Mesodermal cell (in vitro differentiated cells): ENCODE measurements around the gene DDX1.
"Not testable (repeated sequence)": the region's sequence is repeated elsewhere in the genome, so short reads cannot be mapped to it uniquely, and the experiment has no call there.

ENCODE experiments used
- H3K27ac ChIP-seq: 2 replicates; pipeline ENCODE4 v1.7.0; 2013; ENCODE audit warnings: mild to moderate bottlenecking, low read depth, low read length, moderate library complexity; ENCODE audit not compliant: severe bottlenecking
- H3K36me3 ChIP-seq: 2 replicates; pipeline ENCODE4 v1.7.1; 2013; ENCODE audit warnings: mild to moderate bottlenecking, low read length, moderate library complexity; ENCODE audit not compliant: control insufficient read depth, insufficient read depth
- H3K4me1 ChIP-seq: one replicate; pipeline ENCODE4 v1.7.1; 2013; ENCODE audit warnings: mild to moderate bottlenecking, low read length; ENCODE audit not compliant: insufficient read depth, control insufficient read depth, poor library complexity, severe bottlenecking
- H3K4me3 ChIP-seq: 2 replicates; pipeline ENCODE4 v1.7.0; 2013; ENCODE audit warnings: low read length, control low read depth, mild to moderate bottlenecking; ENCODE audit not compliant: insufficient read depth, poor library complexity, severe bottlenecking; ENCODE audit errors: extremely low read depth
- H3K9me3 ChIP-seq: 2 replicates; pipeline ENCODE4 v1.7.1; 2013; ENCODE audit warnings: mild to moderate bottlenecking, low read length, moderate library complexity; ENCODE audit not compliant: control insufficient read depth
- WGBS, 2 experiments: methylation state at CpG; one replicate each; pipeline ENCODE4 v1.1.5; 2013; ENCODE audit warnings: missing lambda C conversion rate in 2 of 2; ENCODE audit not compliant: insufficient coverage in 2 of 2; 5-methylcytosine and 5-hydroxymethylcytosine counted together

Gene DDX1

GRCh38 chr2:15608392-15608761 is 16.7 kb downstream of the DDX1 start:
- 92% methylated on average over 2 of the region's 4 CpGs; no CpG with 5 or more reads in 1 of the 2 experiments for WGBS, 2 experiments

DNA sequence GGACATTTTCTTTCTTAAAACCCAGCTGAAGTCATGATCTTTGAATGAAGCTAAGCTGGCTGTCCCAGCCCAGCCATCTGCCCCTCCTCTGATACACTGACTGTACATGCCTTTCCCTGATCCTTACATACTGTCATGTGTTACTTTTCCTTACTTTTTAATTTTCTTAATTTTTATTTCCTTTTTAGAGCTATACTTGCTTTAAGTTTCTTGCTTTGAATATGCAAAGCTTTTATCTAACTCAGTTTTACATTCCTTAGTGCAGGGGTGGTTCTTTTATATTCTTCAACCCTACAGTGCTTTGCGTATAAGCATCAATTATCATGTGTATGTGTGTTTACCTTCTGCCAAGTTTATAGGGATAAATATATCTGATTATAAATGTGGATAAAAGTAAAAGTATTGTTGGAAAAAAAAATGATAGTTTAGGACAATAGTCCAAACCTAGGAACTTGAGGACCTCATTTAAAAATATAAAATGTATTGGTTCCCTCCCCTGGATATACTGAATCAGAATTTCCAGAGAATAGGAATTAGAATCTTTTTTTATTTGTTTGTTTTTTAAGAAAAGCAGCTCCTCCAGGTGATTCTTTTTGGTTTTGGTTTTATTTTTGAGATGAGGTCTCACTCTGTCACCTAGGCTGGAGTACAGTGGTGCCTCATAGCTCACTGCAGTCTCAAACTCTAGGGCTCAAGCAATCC is 17.8 kb downstream of the DDX1 start:
- Histone ChIP-seq H3K9me3 (no peaks in the 10 kb centered on the region), H3K36me3 (peaks cover 81% of the 10 kb centered on the region), H3K4me1 (no peaks in the 10 kb centered on the region), H3K27ac (no peak overlapping the region), H3K4me3 (no peak overlapping the region)
- WGBS, 2 experiments = no CpG with 5 or more reads among the region's 1 CpG

More at GRCh38 chr2:15608392-15608761, 16.7 kb downstream of the DDX1 start:
- Histone ChIP-seq H3K27ac (no peak overlapping the region), H3K4me3 (no peak overlapping the region), H3K4me1 (no peaks in the 10 kb centered on the region), H3K9me3 (no peaks in the 10 kb centered on the region), H3K36me3 (peaks cover 79% of the 10 kb centered on the region)

GRCh38 chr2:15610430-15610952 is 18.8 kb downstream of the DDX1 start:
- no peak overlapping the region for H3K4me3 ChIP-seq
- no peaks in the 10 kb centered on the region for H3K9me3 ChIP-seq
- WGBS, 2 experiments = no CpG with 5 or more reads among the region's 5 CpGs
- H3K4me1 ChIP-seq = no peaks in the 10 kb centered on the region
- H3K36me3 ChIP-seq = peaks cover 80% of the 10 kb centered on the region
- no peak overlapping the region for H3K27ac ChIP-seq

- H3K27ac ChIP-seq, H3K4me1 ChIP-seq, H3K4me3 ChIP-seq, H3K9me3 ChIP-seq: not testable (repeated sequence)
- WGBS, 2 experiments = no CpG with 5 or more reads among the region's 33 CpGs
- H3K36me3 ChIP-seq = peaks cover 73% of the 10 kb centered on the region
Observed at GRCh38 chr2:15612101-15612500, 20.4 kb downstream of the DDX1 start.

GRCh38 chr2:15613736-15614429 is 22.2 kb downstream of the DDX1 start:
- Histone ChIP-seq H3K9me3 (no peaks in the 10 kb centered on the region), H3K36me3 (peaks cover 66% of the 10 kb centered on the region), H3K4me1 (no peaks in the 10 kb centered on the region), H3K27ac (no peak overlapping the region), H3K4me3 (no peak overlapping the region)
- 87 to 92% methylated on average over 6 to 9 of the region's 10 CpGs for WGBS, 2 experiments

GRCh38 chr2:15614545-15615300 is 23.1 kb downstream of the DDX1 start:
- H3K4me1 ChIP-seq = no peaks in the 10 kb centered on the region
- H3K9me3 ChIP-seq = no peaks in the 10 kb centered on the region
- 95 to 100% methylated on average over 3 to 4 of the region's 6 CpGs for WGBS, 2 experiments
- no peak overlapping the region for H3K27ac ChIP-seq
- peaks cover 66% of the 10 kb centered on the region for H3K36me3 ChIP-seq
- no peak overlapping the region for H3K4me3 ChIP-seq

DNA sequence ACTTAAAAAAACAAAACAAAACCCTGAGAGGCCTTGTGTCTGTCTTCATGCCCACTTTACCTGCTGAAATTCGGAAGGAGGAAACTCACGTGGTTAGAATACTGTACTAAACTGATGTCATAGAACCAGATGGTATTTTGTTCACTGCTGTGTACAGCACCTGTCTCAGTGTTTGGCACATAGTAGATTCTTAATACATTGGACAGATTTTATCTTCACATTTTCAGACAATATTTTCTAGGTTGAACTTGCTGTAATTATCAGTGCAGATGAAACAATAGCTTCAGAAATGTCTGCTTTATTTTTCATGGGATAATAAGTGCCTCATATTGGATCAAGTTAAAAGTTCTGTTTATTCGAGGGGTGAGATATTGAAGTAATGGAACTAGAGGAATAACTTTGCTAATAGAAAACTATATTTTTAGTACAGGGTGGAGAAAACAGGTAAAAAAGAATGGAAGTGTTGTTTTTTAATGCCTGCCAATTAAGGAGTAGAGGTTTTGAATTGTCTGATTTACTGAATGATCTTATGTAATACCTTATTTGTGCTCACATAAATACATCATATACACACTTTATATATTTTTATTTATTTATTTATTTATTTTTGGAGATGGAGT is 23.7 kb downstream of the DDX1 start:
- 29% methylated on average over 1 of the region's 3 CpGs; no CpG with 5 or more reads in 1 of the 2 experiments for WGBS, 2 experiments
- peaks cover 66% of the 10 kb centered on the region for H3K36me3 ChIP-seq

GRCh38 chr2:15616429-15616828 is 24.8 kb downstream of the DDX1 start:
- H3K36me3 ChIP-seq = peaks cover 70% of the 10 kb centered on the region

More for the DNA sequence above, 23.7 kb downstream of the DDX1 start:
- no peak overlapping the region for H3K4me3 ChIP-seq
- no peaks in the 10 kb centered on the region for H3K9me3 ChIP-seq
- no peak overlapping the region for H3K27ac ChIP-seq
- H3K4me1 ChIP-seq = no peaks in the 10 kb centered on the region

DNA sequence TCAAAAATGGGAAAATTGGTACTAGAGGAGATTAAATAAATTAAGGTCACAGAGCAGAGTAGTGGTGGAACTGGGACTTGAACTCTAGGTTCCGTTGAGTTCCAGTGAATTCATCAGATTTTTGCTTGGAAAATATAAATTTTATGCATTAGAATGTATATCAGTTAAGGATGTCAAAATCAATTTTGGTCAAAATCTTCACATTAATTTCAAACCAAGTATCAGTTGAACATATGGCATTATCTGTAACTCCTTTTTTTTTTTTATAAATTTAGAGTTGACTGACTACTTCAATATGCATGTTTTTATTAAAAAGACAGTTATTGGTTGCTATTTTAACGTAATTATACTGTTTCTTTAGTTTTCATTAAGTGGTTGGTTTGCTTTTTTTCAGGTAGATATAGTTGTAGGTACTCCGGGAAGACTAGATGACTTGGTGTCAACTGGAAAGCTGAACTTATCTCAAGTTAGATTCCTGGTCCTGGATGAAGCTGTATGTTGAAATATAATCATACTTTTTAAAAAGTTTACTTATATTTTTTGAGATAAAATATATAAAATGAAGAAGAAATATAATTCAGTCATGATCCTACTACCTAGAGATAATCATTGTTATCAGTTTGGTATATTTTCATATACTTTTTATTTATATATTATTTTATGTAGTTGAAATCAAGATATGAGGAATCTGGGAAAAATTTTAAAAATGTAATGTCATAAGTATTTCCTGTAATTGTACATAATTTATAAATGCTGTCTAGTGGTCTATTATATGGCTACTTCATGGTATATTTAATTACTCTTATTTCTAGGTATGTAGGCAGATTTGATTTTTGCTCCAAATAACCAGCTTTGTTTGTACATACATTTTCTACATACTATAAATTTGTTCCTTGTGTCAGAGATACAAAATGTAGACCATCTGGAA is 25.4 kb downstream of the DDX1 start:
- Histone ChIP-seq H3K4me1 (no peaks in the 10 kb centered on the region), H3K36me3 (peaks cover 75% of the 10 kb centered on the region), H3K4me3 (no peak overlapping the region), H3K9me3 (no peaks in the 10 kb centered on the region), H3K27ac (no peak overlapping the region)
- WGBS, 2 experiments = 67% methylated on average over 1 of the region's 3 CpGs; no CpG with 5 or more reads in 1 of the 2 experiments

More at GRCh38 chr2:15616429-15616828, 24.8 kb downstream of the DDX1 start:
- no peak overlapping the region for H3K27ac ChIP-seq
- WGBS, 2 experiments = no CpG with 5 or more reads among the region's 4 CpGs
- no peak overlapping the region for H3K4me3 ChIP-seq
- no peaks in the 10 kb centered on the region for H3K9me3 ChIP-seq
- no peaks in the 10 kb centered on the region for H3K4me1 ChIP-seq
